GM23338 (cell line): ENCODE results near the gene CCDC197.

Source experiments
- JUNB ChIP-seq: IDR thresholded peaks from one replicate; pipeline ENCODE4 v1.6.1; 2016; ENCODE audit warnings: antibody characterized with exemption; ENCODE audit not compliant: unreplicated experiment
- STAT1 ChIP-seq: IDR thresholded peaks from one replicate; pipeline ENCODE4 v1.6.1; 2016; ENCODE audit warnings: antibody characterized with exemption; ENCODE audit not compliant: unreplicated experiment
- TF ChIP-seq, protein P1 (sequence below), 2 experiments: fragments of 200-600 bp in 1 of 2; sonication (generic) in 1 of 2; conservative IDR thresholded peaks; 2 replicates each; pipeline versions ENCODE4 v1.5.1 to v1.6.1; 2016 to 2017; ENCODE audit warnings: antibody characterized with exemption in 2 of 2, low read depth in 2 of 2, mild to moderate bottlenecking in 2 of 2, moderate library complexity in 1 of 2

DNA sequence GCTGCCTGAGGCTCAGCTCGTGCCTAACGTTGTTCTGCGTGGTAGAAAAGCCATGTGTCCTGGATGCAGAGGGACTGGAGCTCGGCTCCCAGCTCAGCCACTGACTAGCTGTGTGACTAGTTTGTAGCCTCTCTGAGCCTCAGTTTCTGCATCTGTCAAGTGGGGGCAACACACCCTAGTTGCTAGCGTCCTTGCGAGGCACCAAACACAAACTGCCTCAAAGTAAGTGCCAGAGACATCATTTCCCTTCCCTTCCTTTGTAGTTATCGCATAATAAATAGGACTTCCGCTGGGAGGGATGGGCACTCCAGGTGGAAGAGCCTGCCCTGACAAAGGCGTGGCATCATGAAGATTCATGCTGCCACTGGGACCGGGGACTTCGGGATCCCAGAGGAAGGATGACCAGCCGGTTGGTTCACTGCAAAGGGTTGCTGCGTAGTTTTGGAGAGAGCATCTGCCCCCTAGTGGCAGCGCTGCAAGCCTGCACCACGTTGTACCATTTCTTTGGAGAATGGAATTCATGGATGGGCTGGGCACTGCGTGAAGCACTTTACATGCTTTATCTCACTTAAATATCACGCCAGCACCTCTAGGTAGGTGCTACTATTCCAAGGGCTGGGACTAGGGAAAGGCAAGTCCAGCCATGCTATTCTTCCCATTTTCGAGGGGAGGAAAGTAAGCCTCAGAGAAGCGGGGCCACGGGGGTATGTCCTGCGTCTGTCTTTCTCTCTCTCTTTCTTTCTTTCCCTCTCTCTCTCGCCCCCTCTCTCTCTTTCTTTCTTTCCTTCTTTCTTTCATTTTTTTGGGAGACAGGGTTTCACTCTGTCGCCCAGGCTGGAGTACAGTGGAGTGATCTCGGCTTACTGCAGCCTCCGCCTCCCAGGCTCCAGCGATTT lies 4.6 kb downstream of the CCDC197 start:
- no peak for TF ChIP-seq JUNB
- TF ChIP-seq STAT1: no peak
- TF ChIP-seq, protein P1, sequence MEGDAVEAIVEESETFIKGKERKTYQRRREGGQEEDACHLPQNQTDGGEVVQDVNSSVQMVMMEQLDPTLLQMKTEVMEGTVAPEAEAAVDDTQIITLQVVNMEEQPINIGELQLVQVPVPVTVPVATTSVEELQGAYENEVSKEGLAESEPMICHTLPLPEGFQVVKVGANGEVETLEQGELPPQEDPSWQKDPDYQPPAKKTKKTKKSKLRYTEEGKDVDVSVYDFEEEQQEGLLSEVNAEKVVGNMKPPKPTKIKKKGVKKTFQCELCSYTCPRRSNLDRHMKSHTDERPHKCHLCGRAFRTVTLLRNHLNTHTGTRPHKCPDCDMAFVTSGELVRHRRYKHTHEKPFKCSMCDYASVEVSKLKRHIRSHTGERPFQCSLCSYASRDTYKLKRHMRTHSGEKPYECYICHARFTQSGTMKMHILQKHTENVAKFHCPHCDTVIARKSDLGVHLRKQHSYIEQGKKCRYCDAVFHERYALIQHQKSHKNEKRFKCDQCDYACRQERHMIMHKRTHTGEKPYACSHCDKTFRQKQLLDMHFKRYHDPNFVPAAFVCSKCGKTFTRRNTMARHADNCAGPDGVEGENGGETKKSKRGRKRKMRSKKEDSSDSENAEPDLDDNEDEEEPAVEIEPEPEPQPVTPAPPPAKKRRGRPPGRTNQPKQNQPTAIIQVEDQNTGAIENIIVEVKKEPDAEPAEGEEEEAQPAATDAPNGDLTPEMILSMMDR (conservative IDR thresholded peaks at IDR 0.05; ENCODE audit: low read depth in 2 of 2): peak; percentile 96 to 97
